SU-DHL-6 (cell line): Measurements from ENCODE around the gene SFXN2.

Experiments used
- H2AFZ ChIP-seq: fragments of 200-600 bp; sonication (generic); 2 replicates; pipeline ENCODE4 v1.6.1; 2014; ENCODE audit warnings: low read depth, mild to moderate bottlenecking, moderate library complexity, mixed read lengths, antibody characterized with exemption, low read length; ENCODE audit not compliant: severe bottlenecking
- H3F3A ChIP-seq: fragments of 200-600 bp; shearing (Covaris generic); 2 replicates; pipeline ENCODE4 v1.6.0; 2016; ENCODE audit warnings: antibody characterized with exemption, mild to moderate bottlenecking; ENCODE audit not compliant: insufficient read depth
- H3K27ac ChIP-seq: fragments of 200-600 bp; sonication (generic); 2 replicates; pipeline ENCODE4 v1.5.1; 2016; ENCODE audit warnings: low read depth, mild to moderate bottlenecking, low read length, moderate library complexity, mixed read lengths
- H3K27me3 ChIP-seq: fragments of 200-600 bp; sonication (generic), shearing (Covaris generic); 2 replicates; pipeline ENCODE4 v1.6.0; 2014; ENCODE audit warnings: mild to moderate bottlenecking, low read length
- H3K36me3 ChIP-seq: fragments of 200-600 bp; sonication (generic); 2 replicates; pipeline ENCODE4 v1.6.1; 2014; ENCODE audit warnings: mild to moderate bottlenecking, low read length, mixed read lengths
- H3K4me2 ChIP-seq: fragments of 300-600, 200-600 bp; shearing (Covaris generic), sonication (generic); 2 replicates; pipeline ENCODE4 v1.6.0; 2014; ENCODE audit warnings: low read length, low read depth, mild to moderate bottlenecking; ENCODE audit not compliant: poor library complexity, severe bottlenecking
- H3K4me3 ChIP-seq: fragments of 200-600 bp; sonication (generic); 2 replicates; pipeline ENCODE4 v1.5.1; 2014; ENCODE audit warnings: antibody characterized with exemption, low read length, mild to moderate bottlenecking, mixed read lengths; ENCODE audit not compliant: insufficient read depth, poor library complexity, severe bottlenecking
- H3K79me2 ChIP-seq: fragments of 200-600 bp; sonication (generic); 2 replicates; pipeline ENCODE4 v1.6.1; 2014; ENCODE audit warnings: mild to moderate bottlenecking, low read length, moderate library complexity; ENCODE audit not compliant: insufficient read depth
- H3K9ac ChIP-seq: fragments of 200-600 bp; sonication (generic); 2 replicates; pipeline ENCODE4 v1.7.0; 2014; ENCODE audit warnings: mild to moderate bottlenecking, low read length
- H3K9me2 ChIP-seq: fragments of 200-600 bp; sonication (generic); replicated peaks from 2 replicates; pipeline ENCODE4 v1.6.1; 2014; ENCODE audit warnings: low read length; ENCODE audit not compliant: insufficient read depth
- H3K9me3 ChIP-seq: fragments of 200-600 bp; sonication (generic); 2 replicates; pipeline ENCODE4 v1.6.1; 2014; ENCODE audit warnings: low read length, mixed read lengths; ENCODE audit not compliant: insufficient read depth
- H4K20me1 ChIP-seq: fragments of 200-600 bp; sonication (generic); 2 replicates; pipeline ENCODE4 v1.6.1; 2014; ENCODE audit warnings: low read depth, mild to moderate bottlenecking, antibody characterized with exemption, low read length, moderate library complexity, mixed read lengths
- EZH2phosphoT487 ChIP-seq: fragments of 200-600 bp; sonication (generic), shearing (Covaris generic); conservative IDR thresholded peaks from 2 replicates; pipeline ENCODE4 v1.6.1; 2018; ENCODE audit warnings: mild to moderate bottlenecking, antibody characterized with exemption, low read length, moderate library complexity, mixed read lengths
- TF ChIP-seq, protein P1 (sequence below): fragments of 200-600 bp; sonication (generic); IDR thresholded peaks from one replicate; pipeline ENCODE4 v1.5.1; 2017; ENCODE audit warnings: antibody characterized with exemption, mild to moderate bottlenecking, low read length, moderate library complexity; ENCODE audit not compliant: insufficient read depth, poor library complexity, severe bottlenecking

SFXN2 gene

DNA sequence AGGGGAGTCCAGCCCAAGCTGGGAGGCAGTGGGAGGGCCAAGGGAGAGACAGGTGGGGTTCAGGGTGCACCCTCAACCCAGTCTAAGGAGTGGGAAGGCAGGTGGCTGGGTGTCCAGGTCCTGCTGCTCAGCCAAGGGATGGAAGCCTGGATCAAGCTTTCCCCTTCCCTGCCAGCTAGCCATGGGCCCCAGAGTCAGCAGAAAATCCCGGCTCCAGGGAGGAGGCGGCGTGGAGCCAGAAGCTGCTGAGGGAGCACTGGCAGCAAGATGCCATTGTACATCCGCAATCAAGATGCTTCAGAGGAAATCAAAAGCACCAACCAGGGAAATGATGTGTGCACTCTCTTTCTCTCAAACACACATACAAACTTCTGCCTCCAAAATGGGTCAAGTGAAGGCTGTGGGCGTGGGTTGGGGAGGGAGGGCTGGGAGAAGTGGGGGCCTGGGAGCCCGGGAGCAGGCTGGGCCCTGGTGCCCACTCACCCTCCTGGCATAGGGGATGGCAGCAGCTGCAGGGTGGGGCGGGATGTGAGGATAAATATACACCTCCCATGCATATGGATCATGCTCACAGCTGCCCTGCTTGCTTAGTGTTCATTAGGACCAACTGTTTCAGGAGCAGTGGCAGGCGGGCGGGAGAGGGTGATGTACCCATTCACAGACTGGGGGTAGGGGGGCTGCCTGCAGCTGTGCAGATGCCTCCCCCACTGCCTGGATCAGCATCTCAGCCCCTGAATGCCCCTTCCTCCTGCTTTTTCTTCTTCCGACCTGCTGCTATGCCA is 45.9 kb upstream of the SFXN2 start:
- no peaks in the 10 kb centered on the region for H3K9me2 ChIP-seq
- H3K9me3 ChIP-seq: no peaks in the 10 kb centered on the region
- H3K27ac ChIP-seq: no peak overlapping the region
- H3K4me3 ChIP-seq: no peak overlapping the region
- TF ChIP-seq, protein P1, sequence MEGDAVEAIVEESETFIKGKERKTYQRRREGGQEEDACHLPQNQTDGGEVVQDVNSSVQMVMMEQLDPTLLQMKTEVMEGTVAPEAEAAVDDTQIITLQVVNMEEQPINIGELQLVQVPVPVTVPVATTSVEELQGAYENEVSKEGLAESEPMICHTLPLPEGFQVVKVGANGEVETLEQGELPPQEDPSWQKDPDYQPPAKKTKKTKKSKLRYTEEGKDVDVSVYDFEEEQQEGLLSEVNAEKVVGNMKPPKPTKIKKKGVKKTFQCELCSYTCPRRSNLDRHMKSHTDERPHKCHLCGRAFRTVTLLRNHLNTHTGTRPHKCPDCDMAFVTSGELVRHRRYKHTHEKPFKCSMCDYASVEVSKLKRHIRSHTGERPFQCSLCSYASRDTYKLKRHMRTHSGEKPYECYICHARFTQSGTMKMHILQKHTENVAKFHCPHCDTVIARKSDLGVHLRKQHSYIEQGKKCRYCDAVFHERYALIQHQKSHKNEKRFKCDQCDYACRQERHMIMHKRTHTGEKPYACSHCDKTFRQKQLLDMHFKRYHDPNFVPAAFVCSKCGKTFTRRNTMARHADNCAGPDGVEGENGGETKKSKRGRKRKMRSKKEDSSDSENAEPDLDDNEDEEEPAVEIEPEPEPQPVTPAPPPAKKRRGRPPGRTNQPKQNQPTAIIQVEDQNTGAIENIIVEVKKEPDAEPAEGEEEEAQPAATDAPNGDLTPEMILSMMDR: no peak
- no peak for TF ChIP-seq EZH2phosphoT487
- H3K27me3 ChIP-seq: no peaks in the 10 kb centered on the region
- no peak overlapping the region for H2AFZ ChIP-seq
- H3F3A ChIP-seq: no peaks in the 10 kb centered on the region
- no peaks in the 10 kb centered on the region for H4K20me1 ChIP-seq
- H3K4me2 ChIP-seq: no peak overlapping the region
- H3K79me2 ChIP-seq: no peaks in the 10 kb centered on the region
- H3K36me3 ChIP-seq: no peaks in the 10 kb centered on the region
- no peak overlapping the region for H3K9ac ChIP-seq

DNA sequence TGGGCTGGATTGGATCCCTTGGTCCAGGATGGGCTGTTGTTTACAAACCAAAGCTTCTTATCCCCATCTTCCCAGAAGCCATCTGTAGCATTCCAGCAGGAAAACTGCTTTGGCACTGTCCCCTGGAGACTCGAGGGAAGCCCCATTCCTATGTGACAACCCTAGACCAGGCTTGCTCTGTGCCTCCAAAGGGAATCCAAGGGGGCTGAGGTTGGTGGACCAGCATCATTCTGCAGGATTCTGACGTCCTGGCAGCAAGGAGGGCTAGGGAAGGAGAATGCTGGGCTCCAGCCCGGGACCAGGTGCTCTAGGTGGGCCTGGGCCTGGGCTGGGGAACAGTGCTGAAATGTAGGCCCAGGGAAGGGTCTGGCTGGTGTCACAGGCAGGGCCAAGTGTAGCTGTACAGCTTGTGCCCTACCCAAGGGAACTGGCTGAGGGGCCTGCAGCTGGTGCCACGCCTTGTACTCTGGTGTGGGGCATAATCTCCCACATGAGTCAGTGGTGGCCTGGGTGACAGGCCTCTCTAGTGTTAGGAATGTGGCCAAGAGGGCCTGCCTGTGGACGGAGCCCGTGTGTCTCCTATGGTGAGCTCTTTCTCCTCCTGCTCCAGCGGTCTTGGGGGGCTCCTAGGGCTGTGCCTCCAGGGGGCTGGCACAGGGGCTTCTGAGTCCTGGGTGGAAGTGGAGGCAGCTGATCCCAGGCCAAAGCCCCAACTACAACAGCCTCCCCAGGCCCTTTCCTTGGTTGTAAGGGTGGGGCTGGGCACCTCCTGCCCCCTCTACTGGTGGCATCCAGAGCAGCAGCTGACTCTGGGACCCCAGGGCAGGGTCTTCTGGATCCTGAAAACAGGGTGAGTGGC is 45.0 kb upstream of the SFXN2 start:
- Histone ChIP-seq H3K9ac (no peak overlapping the region), H2AFZ (no peak overlapping the region), H3K27ac (no peak overlapping the region), H3K9me2 (no peaks in the 10 kb centered on the region), H3K9me3 (no peaks in the 10 kb centered on the region), H3K4me2 (no peak overlapping the region), H3K27me3 (no peaks in the 10 kb centered on the region), H3K4me3 (no peak overlapping the region), H3K36me3 (no peaks in the 10 kb centered on the region), H4K20me1 (no peaks in the 10 kb centered on the region), H3F3A (no peaks in the 10 kb centered on the region), H3K79me2 (no peaks in the 10 kb centered on the region)
- no peak for TF ChIP-seq EZH2phosphoT487
- TF ChIP-seq, protein P1: no peak

- no peak overlapping the region for H2AFZ ChIP-seq
Observed at GRCh38 chr10:102670065-102670670, 44.3 kb upstream of the SFXN2 start.

More at GRCh38 chr10:102670065-102670670, 44.3 kb upstream of the SFXN2 start:
- H3F3A ChIP-seq: no peaks in the 10 kb centered on the region
- TF ChIP-seq, protein P1: no peak
- no peak for TF ChIP-seq EZH2phosphoT487
- H3K4me3 ChIP-seq: no peak overlapping the region
- no peaks in the 10 kb centered on the region for H3K36me3 ChIP-seq
- H3K27ac ChIP-seq: no peak overlapping the region
- H3K9me2 ChIP-seq: no peaks in the 10 kb centered on the region
- no peaks in the 10 kb centered on the region for H3K9me3 ChIP-seq
- no peaks in the 10 kb centered on the region for H4K20me1 ChIP-seq
- H3K79me2 ChIP-seq: no peaks in the 10 kb centered on the region
- H3K27me3 ChIP-seq: no peaks in the 10 kb centered on the region
- H3K4me2 ChIP-seq: no peak overlapping the region
- H3K9ac ChIP-seq: no peak overlapping the region
